B cell (primary cell): Measurements from ENCODE around the gene APMAP.
"Not testable (repeated sequence)": the region's sequence is repeated elsewhere in the genome, so short reads cannot be mapped to it uniquely, and the experiment has no call there.

ENCODE experiments used
- EZH2 ChIP-seq: IDR thresholded peaks from 2 replicates; pipeline ENCODE4 v1.6.1; 2012; ENCODE audit warnings: borderline replicate concordance, low read depth, mild to moderate bottlenecking, moderate library complexity, low read length; ENCODE audit not compliant: insufficient read depth, poor library complexity, severe bottlenecking
- TF ChIP-seq, protein P1 (sequence below): fragments of 200-600 bp; IDR thresholded peaks from one replicate; pipeline ENCODE4 v1.8.0; 2022; ENCODE audit warnings: antibody characterized with exemption, mild to moderate bottlenecking

GRCh38 chr20:24946376-24946775 is 46.2 kb downstream of the APMAP start:
- TF ChIP-seq, protein P1, sequence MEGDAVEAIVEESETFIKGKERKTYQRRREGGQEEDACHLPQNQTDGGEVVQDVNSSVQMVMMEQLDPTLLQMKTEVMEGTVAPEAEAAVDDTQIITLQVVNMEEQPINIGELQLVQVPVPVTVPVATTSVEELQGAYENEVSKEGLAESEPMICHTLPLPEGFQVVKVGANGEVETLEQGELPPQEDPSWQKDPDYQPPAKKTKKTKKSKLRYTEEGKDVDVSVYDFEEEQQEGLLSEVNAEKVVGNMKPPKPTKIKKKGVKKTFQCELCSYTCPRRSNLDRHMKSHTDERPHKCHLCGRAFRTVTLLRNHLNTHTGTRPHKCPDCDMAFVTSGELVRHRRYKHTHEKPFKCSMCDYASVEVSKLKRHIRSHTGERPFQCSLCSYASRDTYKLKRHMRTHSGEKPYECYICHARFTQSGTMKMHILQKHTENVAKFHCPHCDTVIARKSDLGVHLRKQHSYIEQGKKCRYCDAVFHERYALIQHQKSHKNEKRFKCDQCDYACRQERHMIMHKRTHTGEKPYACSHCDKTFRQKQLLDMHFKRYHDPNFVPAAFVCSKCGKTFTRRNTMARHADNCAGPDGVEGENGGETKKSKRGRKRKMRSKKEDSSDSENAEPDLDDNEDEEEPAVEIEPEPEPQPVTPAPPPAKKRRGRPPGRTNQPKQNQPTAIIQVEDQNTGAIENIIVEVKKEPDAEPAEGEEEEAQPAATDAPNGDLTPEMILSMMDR: not testable (repeated sequence)
- TF ChIP-seq EZH2: not testable (repeated sequence)
